HL-60 (cell line): ENCODE measurements around the gene CFAP299.

Source experiments
- POLR2AphosphoS5 ChIP-seq: IDR thresholded peaks from 2 replicates; pipeline ENCODE4 v1.6.1; 2012; ENCODE audit warnings: low read depth
- REST ChIP-seq: IDR thresholded peaks from 2 replicates; pipeline ENCODE4 v1.6.1; 2012; ENCODE audit warnings: low read depth; ENCODE audit not compliant: insufficient replicate concordance
- TF ChIP-seq, protein P1 (sequence below): IDR thresholded peaks from one replicate; pipeline ENCODE4 v1.5.1; 2011; ENCODE audit warnings: low read length, control low read depth, inconsistent platforms; ENCODE audit not compliant: insufficient read depth

GRCh38 chr4:80409809-80410208 lies 74.3 kb downstream of the CFAP299 start:
- TF ChIP-seq, protein P1, sequence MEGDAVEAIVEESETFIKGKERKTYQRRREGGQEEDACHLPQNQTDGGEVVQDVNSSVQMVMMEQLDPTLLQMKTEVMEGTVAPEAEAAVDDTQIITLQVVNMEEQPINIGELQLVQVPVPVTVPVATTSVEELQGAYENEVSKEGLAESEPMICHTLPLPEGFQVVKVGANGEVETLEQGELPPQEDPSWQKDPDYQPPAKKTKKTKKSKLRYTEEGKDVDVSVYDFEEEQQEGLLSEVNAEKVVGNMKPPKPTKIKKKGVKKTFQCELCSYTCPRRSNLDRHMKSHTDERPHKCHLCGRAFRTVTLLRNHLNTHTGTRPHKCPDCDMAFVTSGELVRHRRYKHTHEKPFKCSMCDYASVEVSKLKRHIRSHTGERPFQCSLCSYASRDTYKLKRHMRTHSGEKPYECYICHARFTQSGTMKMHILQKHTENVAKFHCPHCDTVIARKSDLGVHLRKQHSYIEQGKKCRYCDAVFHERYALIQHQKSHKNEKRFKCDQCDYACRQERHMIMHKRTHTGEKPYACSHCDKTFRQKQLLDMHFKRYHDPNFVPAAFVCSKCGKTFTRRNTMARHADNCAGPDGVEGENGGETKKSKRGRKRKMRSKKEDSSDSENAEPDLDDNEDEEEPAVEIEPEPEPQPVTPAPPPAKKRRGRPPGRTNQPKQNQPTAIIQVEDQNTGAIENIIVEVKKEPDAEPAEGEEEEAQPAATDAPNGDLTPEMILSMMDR: no peak
- TF ChIP-seq REST (no peak), POLR2AphosphoS5 (no peak)
